ENCODE measurements around the gene MUC21. TPM values are rescaled to one million over a fixed set of nuclear protein-coding genes. Genes with fewer than 3 reads are reported as not detected.
"Not testable (repeated sequence)": the region's sequence is repeated elsewhere in the genome, so short reads cannot be mapped to it uniquely, and the experiment has no call there.

Gene MUC21
- polyA plus RNA-seq, 4 donors: 0.03 TPM; not detected in 3

GRCh38 chr6:31005249-31006020 lies 21.9 kb downstream of the MUC21 start:
- no peak for DNase-seq (ENCODE audit: low read depth in 4 of 4, low spot score in 2 of 4)

DNA sequence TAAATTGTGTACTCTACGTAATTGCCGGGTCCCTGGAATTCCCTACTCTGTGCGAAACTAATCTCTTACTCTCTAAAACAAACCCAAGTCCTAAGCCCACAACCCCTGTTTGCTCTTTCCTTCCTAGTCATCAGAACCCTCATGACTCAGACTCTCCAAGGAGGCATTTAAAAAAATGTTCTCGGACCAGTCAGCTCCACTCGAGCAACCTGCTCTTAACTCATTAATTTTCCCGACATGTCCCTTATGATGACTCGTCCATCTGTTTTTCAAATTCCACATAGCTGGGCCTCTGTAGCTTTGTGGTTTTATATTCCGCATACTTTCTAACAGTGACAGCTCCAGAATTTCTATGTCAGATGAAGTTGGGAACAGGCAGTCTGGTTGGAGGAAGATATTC lies 24.2 kb downstream of the MUC21 start:
- no peak for DNase-seq (ENCODE audit: low read depth in 4 of 4, low spot score in 2 of 4)

DNA sequence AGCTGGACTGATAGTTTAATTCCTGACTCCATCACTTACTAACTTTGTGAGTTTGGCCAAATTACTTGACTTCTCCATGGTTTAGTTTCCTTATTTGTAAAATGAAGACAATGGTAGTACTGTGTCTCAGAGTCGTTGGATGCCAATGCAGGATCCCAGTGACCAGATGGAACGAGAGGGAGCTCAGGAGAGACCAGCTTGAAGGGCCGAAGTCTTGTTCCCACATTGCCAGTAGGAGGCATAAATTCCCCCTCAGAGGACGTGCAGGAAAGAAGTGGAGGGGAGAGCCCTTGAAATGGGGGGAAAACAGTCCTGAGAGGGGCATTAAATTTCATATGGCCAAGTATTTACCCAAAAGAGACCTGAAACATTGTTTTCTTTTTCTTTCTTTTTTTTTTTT lies 24.6 kb downstream of the MUC21 start:
- DNase-seq (ENCODE audit: low read depth in 4 of 4, low spot score in 2 of 4): no peak

DNA sequence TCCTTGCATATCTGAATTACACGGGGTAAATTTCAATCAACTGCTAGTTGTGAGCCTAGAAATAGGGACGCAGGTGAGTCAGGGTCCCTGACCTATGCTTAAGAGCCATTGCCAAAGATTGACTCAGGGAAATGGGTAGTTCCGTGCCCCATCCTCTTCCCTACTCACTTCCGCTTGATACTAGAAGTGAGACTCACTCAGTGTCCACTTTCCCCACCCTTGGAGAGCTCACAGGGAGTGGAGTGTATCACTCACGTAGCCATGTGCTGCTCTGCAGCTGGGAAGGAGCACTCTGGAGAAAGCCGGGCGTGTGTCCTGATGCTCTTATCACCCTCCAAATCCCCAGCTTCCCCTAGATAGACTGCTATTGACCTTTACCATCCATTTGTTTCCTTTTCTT lies 26.2 kb downstream of the MUC21 start:
- no peak for DNase-seq (ENCODE audit: low read depth in 4 of 4, low spot score in 2 of 4)

GRCh38 chr6:31010393-31011060 lies 27.0 kb downstream of the MUC21 start, which contains the start of gene MUC22:
Gene MUC22, plus strand, starts transcription at chr6:31010474. Its CDS starts 233 bp downstream, at chr6:31010707.
- DNase-seq (ENCODE audit: low read depth in 4 of 4, low spot score in 2 of 4): no peak

DNA sequence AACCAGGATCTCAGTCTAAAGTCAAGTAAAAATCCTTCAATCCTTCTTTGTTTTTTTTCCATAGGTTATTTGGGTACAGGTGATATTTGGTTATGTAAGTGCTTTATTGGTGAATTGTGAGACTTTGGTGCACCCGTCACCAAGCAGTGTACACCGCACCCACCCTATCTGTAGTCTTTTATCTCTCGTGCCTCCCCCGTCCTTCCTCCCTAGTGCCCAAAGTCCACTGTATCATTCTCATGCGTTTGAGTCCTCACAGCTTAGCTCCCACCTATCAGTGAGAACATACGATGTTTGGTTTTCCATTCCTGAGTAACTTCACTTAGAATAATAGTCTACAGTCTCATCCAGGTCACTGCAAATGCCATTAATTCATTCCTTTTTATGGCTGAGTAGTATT lies 27.6 kb downstream of the MUC21 start:
- DNase-seq (ENCODE audit: low read depth in 4 of 4, low spot score in 2 of 4): no peak

DNA sequence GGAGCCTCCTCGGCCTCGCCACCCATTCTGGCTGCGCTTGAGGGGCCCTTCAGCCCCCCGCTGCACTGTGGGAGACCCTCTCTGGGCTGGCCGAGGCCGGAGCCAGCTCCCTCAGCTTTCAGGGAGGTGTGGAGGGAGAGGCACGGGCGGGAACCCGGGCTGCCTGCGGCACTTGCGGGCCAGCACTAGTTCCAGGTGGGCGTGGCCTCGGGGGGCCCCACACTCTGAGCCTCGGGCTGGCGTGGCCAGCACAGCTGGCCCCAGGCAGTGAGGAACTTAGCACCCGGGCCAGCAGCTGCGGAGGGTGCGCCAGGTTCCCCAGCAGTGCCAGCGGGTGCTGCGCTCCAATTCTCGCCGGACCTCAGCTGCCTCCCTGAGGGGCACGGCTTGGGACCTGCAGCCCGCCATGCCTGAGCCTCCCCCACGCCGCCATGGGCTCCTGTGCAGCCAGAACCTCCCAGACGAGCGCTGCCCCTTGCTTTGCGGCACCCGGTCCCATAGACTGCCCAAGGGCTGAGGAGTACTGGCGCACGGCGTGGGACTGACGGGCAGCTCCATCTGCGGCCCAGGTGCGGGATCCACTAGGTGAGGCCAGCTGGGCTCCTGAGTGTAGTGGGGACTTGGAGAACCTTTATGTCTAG lies 33.3 kb downstream of the MUC21 start:
- no peak for DNase-seq (ENCODE audit: low read depth in 4 of 4, low spot score in 2 of 4)

DNA sequence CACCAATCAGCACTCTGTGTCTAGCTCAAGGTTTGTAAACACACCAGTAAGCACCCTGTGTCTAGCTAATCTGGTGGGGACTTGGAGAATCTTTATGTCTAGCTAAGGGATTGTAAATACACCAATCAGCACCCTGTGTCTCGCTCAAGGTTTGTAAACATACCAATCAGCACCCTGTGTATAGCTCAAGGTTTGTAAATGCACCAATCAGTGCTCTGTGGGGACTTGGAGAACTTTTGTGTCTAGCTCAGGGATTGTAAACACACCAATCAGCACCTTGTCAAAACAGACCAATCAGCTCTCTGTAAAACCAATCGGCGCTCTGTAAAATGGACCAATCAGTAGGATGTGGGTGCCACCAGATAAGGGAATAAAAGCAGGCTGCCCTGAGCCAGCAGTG lies 33.9 kb downstream of the MUC21 start:
- DNase-seq (ENCODE audit: low read depth in 4 of 4, low spot score in 2 of 4): not testable (repeated sequence)

GRCh38 chr6:31020057-31020456 lies 36.5 kb downstream of the MUC21 start:
- no peak for DNase-seq (ENCODE audit: low read depth in 4 of 4, low spot score in 2 of 4)

DNA sequence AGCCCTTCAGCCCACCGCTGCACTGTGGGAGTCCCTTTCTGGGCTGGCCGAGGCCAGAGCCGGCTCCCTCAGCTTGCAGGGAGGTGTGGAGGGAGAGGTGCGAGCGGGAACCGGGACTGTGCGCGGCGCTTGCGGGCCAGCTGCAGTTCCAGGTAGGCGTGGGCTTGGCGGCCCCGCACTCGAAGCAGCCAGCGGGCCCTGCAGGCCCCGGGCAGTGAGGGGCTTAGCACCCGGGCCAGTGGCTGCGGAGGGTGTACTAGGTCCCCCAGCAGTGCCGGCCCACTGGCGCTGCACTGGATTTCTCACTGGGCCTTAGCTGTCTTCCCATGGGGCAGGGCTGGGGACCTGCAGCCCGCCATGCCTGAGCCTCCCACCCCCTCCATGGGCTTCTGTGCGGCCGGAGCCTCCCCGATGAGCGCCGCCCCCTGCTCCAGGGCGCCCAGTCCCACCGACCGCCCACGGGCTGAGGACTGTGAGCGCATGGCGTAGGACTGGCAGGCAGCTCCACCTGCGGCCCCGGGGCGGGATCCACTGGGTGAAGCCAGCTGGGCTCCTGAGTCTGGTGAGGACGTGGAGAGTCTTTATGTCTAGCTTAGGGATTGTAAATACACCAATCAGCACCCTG lies 37.2 kb downstream of the MUC21 start:
- not testable (repeated sequence) for DNase-seq (ENCODE audit: low read depth in 4 of 4, low spot score in 2 of 4)

GRCh38 chr6:31021705-31022531 lies 38.4 kb downstream of the MUC21 start:
- DNase-seq (ENCODE audit: low read depth in 4 of 4, low spot score in 2 of 4): not testable (repeated sequence)

DNA sequence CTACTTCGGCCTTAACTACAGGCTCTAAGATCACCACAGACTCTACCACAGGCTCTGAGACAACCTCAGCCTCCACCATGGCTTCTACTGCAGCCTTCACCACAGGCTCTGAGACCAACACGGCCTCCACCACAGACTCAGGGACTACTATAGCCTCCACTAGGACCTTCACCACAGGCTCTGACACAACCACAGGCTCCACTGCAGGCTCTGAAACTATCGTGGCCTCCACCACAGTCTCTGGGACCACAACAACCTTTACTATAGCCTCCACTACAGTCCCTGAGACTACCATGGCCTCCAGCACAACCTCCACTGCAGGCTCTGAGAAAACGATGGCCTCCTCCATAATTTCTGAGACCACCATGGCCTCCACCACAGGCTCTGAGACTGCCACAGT lies 42.1 kb downstream of the MUC21 start:
- no peak for DNase-seq (ENCODE audit: low read depth in 4 of 4, low spot score in 2 of 4)

- no peak for DNase-seq (ENCODE audit: low read depth in 4 of 4, low spot score in 2 of 4)
Observed at GRCh38 chr6:31031095-31031494, 47.6 kb downstream of the MUC21 start.

DNA sequence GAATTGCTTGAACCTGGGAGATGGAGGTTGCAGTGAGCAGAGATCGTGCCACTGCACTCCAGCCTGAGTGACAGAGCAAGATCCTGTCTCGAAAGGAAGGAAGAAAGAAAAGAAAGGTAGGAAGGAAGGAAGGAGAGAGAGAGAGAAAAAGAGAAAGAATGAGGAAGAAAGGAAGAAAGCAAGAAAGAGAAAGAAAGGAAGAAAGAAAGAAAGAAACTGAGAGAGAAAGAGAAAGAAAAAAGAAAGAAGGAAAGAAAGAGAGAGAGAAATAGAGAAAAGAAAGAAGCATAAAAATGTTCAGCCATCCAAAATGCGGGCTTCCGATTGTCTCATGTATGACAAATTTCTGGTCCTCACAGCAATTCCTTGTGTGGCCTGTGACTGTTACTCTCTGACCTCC lies 49.6 kb downstream of the MUC21 start:
- no peak for DNase-seq (ENCODE audit: low read depth in 4 of 4, low spot score in 2 of 4)

GRCh38 chr6:31035862-31036497 lies 52.5 kb downstream of the MUC21 start:
- DNase-seq (ENCODE audit: low read depth in 4 of 4, low spot score in 2 of 4): no peak

DNA sequence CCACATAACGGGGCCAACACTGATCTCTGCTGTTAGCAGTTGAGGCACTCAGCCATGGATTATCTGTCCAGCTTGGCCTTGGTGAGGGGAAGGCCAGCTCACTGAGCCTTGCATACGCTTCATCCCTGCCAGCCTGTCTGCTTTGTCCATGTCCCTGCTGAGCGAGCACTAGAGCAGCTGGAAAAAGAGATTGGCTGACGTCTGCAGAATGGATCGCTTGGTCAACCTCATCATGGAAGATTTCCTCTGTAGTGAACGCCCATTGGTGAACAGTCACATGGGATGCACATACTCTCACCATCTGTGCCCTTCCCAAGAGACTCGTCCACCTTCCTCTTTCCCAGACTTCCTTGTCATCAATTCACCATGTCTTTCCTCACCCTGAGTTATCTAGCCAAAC lies 53.7 kb downstream of the MUC21 start:
- no peak for DNase-seq (ENCODE audit: low read depth in 4 of 4, low spot score in 2 of 4)

- no peak for DNase-seq (ENCODE audit: low read depth in 4 of 4, low spot score in 2 of 4)
Observed at GRCh38 chr6:31037682-31038081, 54.2 kb downstream of the MUC21 start.

DNA sequence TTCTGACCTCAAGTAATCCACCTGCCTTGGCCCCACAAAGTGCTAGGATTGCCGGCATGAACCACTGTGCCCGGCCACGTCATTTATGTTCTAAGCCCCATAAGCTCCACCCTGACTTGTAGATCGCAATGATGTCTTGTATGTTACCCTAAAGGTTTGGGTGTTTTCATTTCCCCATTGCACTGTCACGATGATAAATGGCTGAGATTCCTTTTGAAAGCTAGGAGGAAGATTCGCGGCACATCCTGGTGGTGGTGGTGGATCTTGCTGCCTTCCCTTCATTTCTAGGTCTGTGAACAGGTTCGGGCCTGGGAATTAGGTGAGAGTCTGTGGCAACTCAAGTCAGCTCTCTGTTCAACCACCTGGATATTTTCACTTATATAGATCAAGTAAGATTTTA lies 55.0 kb downstream of the MUC21 start:
- DNase-seq (ENCODE audit: low read depth in 4 of 4, low spot score in 2 of 4): no peak

Measured in left renal cortex interstitium (tissue), 4 donors.